ENCODE data around the gene L3MBTL4.

- peak in 1 of 4 experiments; percentile 17 for TF ChIP-seq CTCF (IDR thresholded peaks at IDR 0.05)
- TF ChIP-seq POLR2A (IDR thresholded peaks at IDR 0.05): no peak
Observed at GRCh38 chr18:6219116-6219717, 195.5 kb downstream of the L3MBTL4 start.
